Brain pericyte (primary cell): ENCODE data around the gene NCKAP5L.
"Not testable (repeated sequence)": the region's sequence is repeated elsewhere in the genome, so short reads cannot be mapped to it uniquely, and the experiment has no call there.

Experiments
- DNase-seq: peaks from one replicate; pipeline ENCODE4 v3.0.0-alpha.2; 2012; ENCODE audit warnings: low read depth, low spot score

The NCKAP5L gene

GRCh38 chr12:49779581-49779980 lies 48.6 kb downstream of the NCKAP5L start:
- no peak for DNase-seq

GRCh38 chr12:49777800-49778748 lies 50.1 kb downstream of the NCKAP5L start:
- DNase-seq: no peak

GRCh38 chr12:49777341-49777740 lies 50.9 kb downstream of the NCKAP5L start:
- no peak for DNase-seq

GRCh38 chr12:49776858-49777257 lies 51.4 kb downstream of the NCKAP5L start:
- no peak for DNase-seq

GRCh38 chr12:49776413-49776812 lies 51.8 kb downstream of the NCKAP5L start:
- peak; percentile 43 for DNase-seq

- DNase-seq: not testable (repeated sequence)
Observed at GRCh38 chr12:49773102-49773501, 55.1 kb downstream of the NCKAP5L start.

GRCh38 chr12:49767333-49767732 lies 60.9 kb downstream of the NCKAP5L start:
- no peak for DNase-seq

GRCh38 chr12:49766115-49766455 lies 62.1 kb downstream of the NCKAP5L start:
- no peak for DNase-seq

- no peak for DNase-seq
Observed at GRCh38 chr12:49764126-49764525, 64.1 kb downstream of the NCKAP5L start.

- no peak for DNase-seq
Observed at GRCh38 chr12:49763006-49763591, 65.1 kb downstream of the NCKAP5L start.

GRCh38 chr12:49762468-49762847 lies 65.8 kb downstream of the NCKAP5L start:
- no peak for DNase-seq

GRCh38 chr12:49761677-49762467 lies 66.3 kb downstream of the NCKAP5L start:
- DNase-seq: no peak

- no peak for DNase-seq
Observed at GRCh38 chr12:49750996-49751393, 77.2 kb downstream of the NCKAP5L start.

- no peak for DNase-seq
Observed at GRCh38 chr12:49750027-49750995, 77.9 kb downstream of the NCKAP5L start.

GRCh38 chr12:49748800-49749199 lies 79.4 kb downstream of the NCKAP5L start:
- DNase-seq: no peak

GRCh38 chr12:49748306-49748705 lies 79.9 kb downstream of the NCKAP5L start:
- no peak for DNase-seq

- DNase-seq: no peak
Observed at GRCh38 chr12:49744363-49744885, 83.8 kb downstream of the NCKAP5L start.

- peak; percentile 26 for DNase-seq
Observed at GRCh38 chr12:49741882-49742620, 86.2 kb downstream of the NCKAP5L start.
